T-helper 1 cell (primary cell): ENCODE results near the gene TOM1.
"Not testable (repeated sequence)": the region's sequence is repeated elsewhere in the genome, so short reads cannot be mapped to it uniquely, and the experiment has no call there.

Experiments
- DNase-seq, 5 donors: peaks; one replicate each; pipeline ENCODE4 v3.0.0-alpha.2; 2012 to 2020

The TOM1 gene

DNA sequence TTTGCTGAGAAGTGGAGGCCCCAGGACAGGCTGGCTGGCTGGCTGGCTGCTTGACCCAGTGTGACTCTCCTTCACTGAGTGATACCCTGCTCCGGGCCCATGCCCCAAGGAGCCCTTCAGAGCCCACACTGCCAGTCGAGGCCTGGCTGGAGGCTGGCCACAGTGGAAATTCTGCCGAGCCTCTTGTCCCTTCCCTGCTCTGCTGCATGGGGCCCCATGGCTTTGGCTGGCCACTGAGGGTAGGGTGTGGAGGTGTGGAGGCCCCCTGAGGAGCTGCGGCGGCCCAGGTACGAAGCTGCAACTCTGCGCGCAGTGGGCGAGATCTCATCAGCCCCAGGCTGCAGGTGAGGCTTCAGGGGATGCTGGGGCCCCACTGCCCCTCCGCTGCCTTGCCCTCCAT is 47.8 kb downstream of the TOM1 start:
- DNase-seq, result no peak

DNA sequence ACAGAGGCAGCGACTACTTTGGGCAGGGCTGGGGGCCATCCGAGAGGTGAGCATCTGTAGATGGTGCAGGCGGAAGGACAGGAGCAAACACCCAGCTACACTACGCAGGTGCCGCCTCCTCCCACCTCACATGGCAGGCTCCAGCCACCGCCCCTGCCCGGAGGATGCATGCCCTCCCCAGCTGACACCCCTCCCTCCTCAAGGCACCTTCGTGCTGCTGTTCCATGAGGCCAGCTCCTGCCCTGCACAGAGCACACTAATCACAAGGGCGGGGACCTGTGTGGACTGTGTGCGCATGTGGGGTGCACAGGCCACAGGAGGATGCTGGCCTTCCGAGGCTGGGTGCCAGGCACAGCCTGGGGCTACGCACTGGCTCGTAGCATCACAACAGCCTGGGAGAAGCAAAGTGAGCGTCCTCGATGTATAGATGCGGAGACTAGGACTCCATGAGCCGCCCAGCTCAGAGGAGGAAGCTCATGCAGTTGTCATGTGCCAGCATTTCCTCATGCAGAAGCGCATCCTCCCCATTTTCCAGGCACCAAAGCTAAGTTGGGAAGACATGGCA is 48.4 kb downstream of the TOM1 start:
- no peak for DNase-seq

- no peak for DNase-seq
Measured at GRCh38 chr22:35348703-35349102, 49.0 kb downstream of the TOM1 start.

DNA sequence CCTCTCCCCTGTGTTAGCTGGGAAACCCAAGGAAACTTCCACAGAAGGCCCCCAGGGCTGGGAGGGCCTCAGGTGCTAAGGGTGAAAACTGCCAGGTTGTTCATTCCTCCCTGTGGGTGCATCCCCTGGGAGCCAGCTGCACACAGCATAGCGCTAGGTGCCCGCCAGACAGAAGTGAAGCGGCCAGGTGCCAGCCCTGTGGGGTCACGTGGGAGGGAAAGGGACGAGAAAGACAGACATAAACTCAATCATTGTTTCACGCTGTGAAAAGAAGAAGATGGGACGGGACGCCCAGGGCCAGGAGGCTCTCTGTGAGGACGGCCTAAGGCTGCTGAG is 49.6 kb downstream of the TOM1 start:
- DNase-seq, result no peak

- no peak for DNase-seq
Measured at GRCh38 chr22:35349704-35350538, 50.2 kb downstream of the TOM1 start.

GRCh38 chr22:35350539-35351503 is 51.1 kb downstream of the TOM1 start:
- peak; percentile 70 to 90 (median 80) for DNase-seq

- peak in 1 of 5 donors; percentile 70 for DNase-seq
Measured at GRCh38 chr22:35352214-35353111, 52.8 kb downstream of the TOM1 start.

DNA sequence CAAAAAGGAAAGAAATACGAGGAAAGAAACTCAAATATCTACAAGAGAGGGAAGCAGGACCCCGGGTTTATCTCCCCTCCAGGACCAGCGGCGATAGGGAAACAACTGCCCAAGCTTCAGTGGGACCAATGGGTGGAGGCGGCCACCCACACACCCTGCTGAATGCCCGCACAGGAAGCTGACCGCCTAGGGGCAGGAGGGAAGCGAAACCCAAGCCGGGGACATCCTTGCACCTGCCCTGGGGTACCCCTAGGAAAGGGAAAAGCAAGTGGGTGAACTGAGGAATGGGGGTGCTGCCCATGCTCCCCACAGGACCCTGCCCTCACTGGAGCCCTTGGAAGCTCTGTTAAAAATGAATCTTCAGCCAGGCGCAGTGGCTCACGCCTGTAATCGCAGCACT is 53.6 kb downstream of the TOM1 start:
- DNase-seq, result no peak

DNA sequence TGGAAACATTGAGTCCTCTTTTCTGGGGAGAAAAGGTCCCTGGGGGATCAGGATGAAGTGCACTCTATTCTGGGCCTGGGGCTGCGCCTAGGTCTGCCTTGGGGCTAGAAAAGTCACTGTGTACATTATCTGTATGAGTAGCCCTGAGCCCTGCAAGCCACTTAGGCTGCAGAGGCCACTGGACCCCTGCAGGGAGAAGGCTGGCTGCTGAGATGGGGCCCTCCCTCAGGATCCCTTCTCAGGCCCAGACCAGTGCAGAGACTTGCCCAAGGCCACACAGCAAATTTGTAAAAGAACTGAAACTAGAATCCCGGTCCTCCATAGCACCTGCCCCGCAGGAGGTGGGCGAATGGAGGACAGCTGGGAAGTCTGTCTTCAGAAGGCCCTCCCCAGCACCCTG is 54.4 kb downstream of the TOM1 start:
- no peak for DNase-seq

GRCh38 chr22:35357883-35358621 is 58.4 kb downstream of the TOM1 start:
- DNase-seq, result no peak

DNA sequence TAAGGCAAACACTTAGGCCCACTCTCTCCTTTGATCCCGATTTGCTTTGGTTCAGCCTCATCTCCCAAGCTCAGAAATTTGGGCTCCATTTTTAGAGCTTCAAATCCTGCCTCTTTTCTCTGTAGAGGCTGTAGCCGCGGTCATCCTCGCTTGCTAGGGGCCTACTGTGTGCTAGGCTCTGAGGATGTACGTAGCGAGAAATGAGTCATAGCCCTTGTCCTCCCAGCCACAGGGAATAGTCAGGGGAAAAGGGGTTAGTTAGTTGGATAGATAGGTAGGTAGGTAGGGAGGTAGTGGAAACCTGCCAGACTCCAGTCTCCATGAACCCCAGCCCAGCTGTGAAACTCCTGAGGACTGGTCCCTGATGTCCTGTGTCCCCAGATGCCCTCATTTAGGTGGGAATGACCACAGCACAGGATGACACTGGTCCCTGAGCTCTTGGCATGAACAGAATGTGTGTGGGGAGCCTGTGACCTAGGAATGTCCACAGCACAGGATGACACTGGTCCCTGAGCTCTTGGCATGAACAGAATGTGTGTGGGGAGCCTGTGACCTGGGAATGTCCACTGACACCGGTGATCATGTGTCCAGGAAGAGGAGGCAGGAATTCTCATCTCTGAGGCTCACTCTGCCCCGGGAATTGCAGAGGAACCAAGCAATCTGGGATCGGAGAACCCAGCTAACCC is 59.8 kb downstream of the TOM1 start:
- DNase-seq, result no peak

- DNase-seq, result no peak
Measured at GRCh38 chr22:35361001-35361558, 61.4 kb downstream of the TOM1 start.

DNA sequence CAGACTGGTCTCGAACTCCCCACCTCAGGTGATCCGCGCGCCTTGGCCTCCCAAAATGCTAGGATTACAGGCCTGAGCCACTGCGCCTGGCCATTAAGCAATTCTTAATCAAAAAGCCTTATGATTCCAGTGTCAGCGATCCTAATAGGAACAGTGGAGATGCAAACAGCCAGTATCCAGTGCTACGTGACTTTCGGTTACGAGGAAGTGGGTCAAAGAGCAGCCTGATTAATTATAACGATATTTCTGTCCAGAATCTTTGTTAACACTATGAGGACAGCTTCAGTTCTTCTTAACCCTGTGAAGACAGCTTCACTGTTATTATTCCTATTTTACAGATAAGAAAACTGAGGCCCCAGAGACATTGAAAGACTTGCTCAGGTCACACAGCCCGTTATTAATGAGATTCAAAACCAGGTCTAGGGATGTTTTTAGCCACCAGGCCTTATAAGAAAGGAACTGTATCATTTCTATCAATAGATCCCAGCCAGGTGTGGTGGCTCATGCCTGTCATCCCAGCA is 63.9 kb downstream of the TOM1 start:
- DNase-seq, result no peak

DNA sequence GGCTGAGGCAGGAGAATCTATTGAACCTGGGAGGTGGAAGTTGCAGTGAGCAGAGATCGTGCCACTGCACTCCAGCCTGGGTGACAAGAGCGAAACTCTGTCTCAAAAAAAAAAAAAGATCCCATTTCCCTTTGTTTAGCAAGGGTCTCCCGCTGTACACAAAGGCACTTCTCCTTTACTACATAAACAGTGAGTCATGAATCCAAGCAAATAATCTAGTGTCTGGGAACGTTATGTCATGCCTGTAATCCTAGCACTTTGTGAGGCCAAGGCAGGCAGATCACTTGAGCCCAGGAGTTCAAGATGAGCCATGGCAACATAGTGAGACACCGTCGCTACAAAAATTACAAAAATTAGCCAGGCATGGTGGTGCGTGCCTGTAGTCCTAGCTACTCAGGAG is 64.5 kb downstream of the TOM1 start:
- not testable (repeated sequence) for DNase-seq

DNA sequence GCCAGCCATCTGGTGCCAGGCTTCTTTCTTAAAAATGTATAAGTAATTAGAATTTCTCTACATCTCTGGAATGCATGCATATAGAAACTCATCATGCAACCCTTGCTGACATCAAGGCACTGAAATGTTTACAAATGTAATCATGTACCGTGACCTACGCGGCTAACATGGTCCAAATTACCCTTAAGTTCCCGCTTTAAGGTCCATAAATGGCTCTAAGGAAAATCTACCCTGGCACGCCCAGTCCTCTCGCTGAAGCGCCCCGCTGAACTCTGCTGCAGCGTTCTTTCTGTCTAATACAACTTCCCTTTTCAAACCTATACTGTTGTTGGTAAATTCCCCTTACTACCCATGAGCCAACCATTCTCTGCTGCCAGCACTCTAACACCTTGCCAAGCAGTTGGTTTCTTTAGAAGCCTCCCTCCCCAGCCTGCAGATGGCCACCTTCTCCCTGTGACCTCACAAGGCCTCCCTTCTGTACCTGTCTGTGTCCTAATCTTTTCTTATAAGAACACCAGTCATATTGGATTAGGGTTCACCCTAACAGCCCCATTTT is 67.7 kb downstream of the TOM1 start:
- DNase-seq, result no peak

GRCh38 chr22:35368386-35368785 is 68.7 kb downstream of the TOM1 start:
- DNase-seq, result no peak

DNA sequence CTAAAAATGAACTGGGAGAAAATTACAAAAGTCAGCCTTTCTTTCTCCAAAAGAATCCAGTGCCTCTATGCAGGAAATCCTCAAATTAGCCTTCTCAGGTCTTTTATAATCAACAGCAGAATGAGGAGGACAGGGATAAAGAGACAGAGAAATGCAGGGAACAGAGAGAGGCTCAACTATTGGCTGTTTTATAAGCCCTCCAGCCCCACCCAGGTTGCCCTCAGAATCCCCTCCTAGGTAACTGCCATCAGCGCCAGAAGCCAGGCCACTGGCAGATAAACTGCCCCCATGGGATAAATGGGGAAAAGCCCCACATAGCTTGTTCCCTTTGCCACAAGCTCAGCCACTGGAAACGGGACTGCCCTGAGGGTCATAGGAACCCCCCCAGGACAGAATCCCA is 70.3 kb downstream of the TOM1 start:
- DNase-seq, result no peak

DNA sequence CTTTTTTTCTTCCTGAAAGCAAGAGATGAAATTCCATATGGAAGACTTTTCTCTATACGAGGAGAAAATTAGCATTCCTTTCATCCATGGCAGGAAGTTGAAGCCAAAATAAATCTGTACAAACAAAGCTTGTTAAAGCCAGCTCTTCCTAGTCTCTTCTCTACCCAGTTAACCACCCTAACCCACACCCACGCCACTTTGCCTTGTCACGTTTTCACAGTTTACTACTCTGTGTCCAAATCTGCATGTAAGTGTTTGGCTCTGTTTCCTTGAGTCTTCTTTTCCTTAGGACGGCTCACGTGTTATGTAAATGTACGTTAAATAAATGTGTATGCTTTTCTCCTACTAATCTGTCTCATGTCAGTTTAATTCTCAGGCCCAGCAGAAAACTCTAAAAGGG is 74.1 kb downstream of the TOM1 start:
- DNase-seq, result no peak

DNA sequence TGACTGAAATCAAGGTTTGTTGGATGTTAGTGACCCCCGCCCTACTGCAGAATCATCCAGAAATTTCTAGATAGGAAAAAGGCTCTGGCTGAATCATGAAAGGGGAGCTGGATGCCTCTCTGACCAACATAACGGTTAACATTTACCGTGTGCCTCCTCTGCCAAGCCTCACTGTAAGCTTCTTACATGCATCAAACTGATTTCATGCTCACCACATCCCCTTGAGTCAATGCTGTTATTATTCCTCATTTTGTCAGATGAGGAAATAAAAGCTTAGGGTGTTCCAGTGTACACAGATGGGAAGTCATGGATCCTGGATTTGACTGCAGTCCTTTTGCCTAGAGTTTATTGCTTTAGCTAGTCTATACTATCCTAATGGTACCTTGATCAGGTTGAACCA is 75.3 kb downstream of the TOM1 start:
- DNase-seq, result no peak

- no peak for DNase-seq
Measured at GRCh38 chr22:35375526-35375925, 75.8 kb downstream of the TOM1 start.
